Measurements from ENCODE around the gene SARM1.

The SARM1 gene

DNA sequence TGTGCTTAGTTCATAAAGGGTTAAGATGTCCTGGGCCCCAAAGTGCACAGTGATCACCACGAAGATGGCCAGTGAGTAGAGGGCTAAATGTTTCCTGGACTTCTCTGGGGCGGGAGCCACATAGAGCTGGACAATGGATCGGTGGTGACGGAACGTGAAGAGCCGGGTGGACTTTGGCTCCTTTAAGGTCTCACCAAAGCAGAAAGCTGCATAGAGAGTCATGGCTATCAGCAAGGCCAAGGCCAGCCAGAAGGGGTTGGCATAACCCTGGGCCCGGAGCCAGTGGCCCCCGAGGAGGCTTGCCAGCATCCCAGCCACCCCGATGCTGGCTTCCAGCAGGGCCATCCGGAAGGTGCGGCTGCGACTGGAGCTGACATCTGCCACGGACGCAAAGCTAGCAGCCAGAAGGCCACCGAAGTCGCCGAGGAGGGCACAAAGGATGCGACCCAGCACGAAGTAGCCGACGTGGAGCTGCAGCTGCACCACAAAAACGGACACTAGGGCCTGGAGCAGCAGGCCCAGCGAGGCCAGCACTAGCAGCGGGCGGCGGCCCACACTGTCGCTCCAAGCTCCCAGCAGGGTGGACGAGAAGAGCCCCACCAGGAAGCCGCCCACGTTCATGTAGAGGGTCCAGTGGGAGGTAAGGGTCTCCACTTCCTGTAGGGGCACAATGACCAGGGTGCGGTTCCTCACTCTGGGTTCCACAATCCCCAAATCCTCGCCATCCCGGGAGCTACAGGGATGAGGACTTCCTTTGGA, 33.5 kb downstream of the SARM1 start:
- TF ChIP-seq ZNF70 (CRISPR knock-in tag; IDR thresholded peaks at IDR 0.05) (0 out of 2 replicates have a peak, but pooled peaks have one; percentile 13), ARNTL (CRISPR knock-in tag; IDR thresholded peaks at IDR 0.05; ENCODE audit: borderline replicate concordance, low read depth) (no peak)
- TF ChIP-seq, protein P1, sequence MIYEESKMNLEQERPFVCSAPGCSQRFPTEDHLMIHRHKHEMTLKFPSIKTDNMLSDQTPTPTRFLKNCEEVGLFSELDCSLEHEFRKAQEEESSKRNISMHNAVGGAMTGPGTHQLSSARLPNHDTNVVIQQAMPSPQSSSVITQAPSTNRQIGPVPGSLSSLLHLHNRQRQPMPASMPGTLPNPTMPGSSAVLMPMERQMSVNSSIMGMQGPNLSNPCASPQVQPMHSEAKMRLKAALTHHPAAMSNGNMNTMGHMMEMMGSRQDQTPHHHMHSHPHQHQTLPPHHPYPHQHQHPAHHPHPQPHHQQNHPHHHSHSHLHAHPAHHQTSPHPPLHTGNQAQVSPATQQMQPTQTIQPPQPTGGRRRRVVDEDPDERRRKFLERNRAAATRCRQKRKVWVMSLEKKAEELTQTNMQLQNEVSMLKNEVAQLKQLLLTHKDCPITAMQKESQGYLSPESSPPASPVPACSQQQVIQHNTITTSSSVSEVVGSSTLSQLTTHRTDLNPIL (CRISPR knock-in tag; IDR thresholded peaks at IDR 0.05; ENCODE audit: low read depth): 0 out of 2 replicates have a peak, but pooled peaks have one; percentile 26
- peak; percentile 59 for ATAC-seq

DNA sequence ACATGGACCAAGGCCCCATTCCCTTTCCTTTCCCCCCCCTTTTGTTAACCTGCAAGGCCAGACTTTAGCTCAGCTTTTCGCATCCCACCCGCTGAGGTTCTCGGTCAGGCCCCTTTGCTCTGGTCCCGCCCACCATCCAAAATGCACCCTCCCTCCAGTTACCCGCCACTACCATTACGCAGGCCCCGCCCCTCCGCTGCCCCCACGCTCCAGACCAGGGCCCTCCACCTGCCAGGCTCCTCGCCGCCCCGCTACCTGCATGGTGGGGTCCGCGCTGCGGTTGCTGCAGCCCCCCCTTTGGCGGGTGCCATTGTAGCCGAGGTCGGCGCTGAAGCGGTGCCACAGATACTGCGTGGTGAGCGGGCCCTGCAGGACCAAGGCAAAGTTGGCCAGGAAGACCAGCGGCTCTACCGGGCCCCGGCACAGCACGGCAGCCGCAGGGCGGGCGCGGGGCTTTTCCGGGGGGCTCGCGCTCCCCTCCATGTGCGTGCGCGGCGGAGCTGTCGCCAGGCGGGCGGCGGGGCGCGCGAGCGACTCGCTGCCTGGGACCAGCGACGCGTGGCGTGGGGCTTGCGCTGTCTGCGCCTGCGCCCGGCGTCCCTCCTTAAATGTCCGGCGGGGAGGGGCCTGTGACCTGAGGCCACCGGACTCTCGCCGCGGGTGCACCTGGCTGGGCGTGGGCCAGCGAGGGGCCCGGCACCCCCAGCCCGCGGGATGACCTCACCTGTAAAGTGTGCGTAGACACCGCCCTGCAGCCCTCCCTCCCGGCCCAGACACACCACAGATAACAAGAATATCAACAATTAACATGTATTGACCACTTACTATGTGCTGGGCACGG, 34.4 kb downstream of the SARM1 start, which contains the start of gene SLC46A1:
TSS of gene SLC46A1 (minus strand) at position 581 of the 841 bp plus-strand sequence. CDS start at position 483, 98 bp downstream.
- peak; percentile 85 for ATAC-seq
- TF ChIP-seq GLIS3 (CRISPR knock-in tag; IDR thresholded peaks at IDR 0.05) (no peak), ESRRG (CRISPR knock-in tag; IDR thresholded peaks at IDR 0.05) (0 out of 2 replicates have a peak, but pooled peaks have one; percentile 58)

DNA sequence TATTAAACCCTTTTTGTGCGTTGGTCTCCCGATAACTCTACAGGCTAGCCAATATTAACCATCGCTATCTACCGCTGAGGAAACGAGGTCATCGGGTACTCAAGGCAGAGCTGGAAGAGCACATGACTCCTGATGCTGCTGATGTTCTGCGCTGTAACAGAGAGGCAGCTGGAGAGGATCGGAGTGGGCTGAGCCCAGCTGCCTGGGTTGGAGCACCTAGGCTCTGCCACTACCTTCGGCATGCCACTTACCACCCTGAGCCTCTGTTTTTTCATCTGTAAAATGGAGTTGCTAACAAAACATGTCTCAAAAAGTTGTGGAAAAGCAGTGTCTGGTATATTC, 35.0 kb downstream of the SARM1 start:
- no peak for TF ChIP-seq SNAI2 (CRISPR knock-in tag; IDR thresholded peaks at IDR 0.05)
- no peak for TF ChIP-seq RARB (CRISPR knock-in tag; IDR thresholded peaks at IDR 0.05)
- TF ChIP-seq ZNF70 (CRISPR knock-in tag; IDR thresholded peaks at IDR 0.05): no peak
- no peak for TF ChIP-seq GLIS3 (CRISPR knock-in tag; IDR thresholded peaks at IDR 0.05)
- TF ChIP-seq ZC3H10 (CRISPR knock-in tag; IDR thresholded peaks at IDR 0.05): no peak
- TF ChIP-seq ISL1 (CRISPR knock-in tag; IDR thresholded peaks at IDR 0.05): no peak
- no peak for TF ChIP-seq ARNTL (CRISPR knock-in tag; IDR thresholded peaks at IDR 0.05; ENCODE audit: borderline replicate concordance, low read depth)
- TF ChIP-seq ZNF565 (CRISPR knock-in tag; conservative IDR thresholded peaks at IDR 0.05; ENCODE audit: low read depth): no peak
- TF ChIP-seq, protein P2, sequence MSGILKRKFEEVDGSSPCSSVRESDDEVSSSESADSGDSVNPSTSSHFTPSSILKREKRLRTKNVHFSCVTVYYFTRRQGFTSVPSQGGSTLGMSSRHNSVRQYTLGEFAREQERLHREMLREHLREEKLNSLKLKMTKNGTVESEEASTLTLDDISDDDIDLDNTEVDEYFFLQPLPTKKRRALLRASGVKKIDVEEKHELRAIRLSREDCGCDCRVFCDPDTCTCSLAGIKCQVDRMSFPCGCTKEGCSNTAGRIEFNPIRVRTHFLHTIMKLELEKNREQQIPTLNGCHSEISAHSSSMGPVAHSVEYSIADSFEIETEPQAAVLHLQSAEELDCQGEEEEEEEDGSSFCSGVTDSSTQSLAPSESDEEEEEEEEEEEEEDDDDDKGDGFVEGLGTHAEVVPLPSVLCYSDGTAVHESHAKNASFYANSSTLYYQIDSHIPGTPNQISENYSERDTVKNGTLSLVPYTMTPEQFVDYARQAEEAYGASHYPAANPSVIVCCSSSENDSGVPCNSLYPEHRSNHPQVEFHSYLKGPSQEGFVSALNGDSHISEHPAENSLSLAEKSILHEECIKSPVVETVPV (CRISPR knock-in tag; IDR thresholded peaks at IDR 0.05): no peak
- TF ChIP-seq OSR1 (CRISPR knock-in tag; IDR thresholded peaks at IDR 0.05): no peak
- TF ChIP-seq ZFP3 (CRISPR knock-in tag; IDR thresholded peaks at IDR 0.05): no peak
- TF ChIP-seq, protein P3, sequence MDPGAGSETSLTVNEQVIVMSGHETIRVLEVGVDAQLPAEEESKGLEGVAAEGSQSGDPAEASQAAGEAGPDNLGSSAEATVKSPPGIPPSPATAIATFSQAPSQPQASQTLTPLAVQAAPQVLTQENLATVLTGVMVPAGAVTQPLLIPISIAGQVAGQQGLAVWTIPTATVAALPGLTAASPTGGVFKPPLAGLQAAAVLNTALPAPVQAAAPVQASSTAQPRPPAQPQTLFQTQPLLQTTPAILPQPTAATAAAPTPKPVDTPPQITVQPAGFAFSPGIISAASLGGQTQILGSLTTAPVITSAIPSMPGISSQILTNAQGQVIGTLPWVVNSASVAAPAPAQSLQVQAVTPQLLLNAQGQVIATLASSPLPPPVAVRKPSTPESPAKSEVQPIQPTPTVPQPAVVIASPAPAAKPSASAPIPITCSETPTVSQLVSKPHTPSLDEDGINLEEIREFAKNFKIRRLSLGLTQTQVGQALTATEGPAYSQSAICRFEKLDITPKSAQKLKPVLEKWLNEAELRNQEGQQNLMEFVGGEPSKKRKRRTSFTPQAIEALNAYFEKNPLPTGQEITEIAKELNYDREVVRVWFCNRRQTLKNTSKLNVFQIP (CRISPR knock-in tag; IDR thresholded peaks at IDR 0.05; ENCODE audit: borderline replicate concordance, low read depth): no peak
- TF ChIP-seq PPARA (CRISPR knock-in tag; IDR thresholded peaks at IDR 0.05; ENCODE audit: borderline replicate concordance): no peak
- TF ChIP-seq, protein P4, sequence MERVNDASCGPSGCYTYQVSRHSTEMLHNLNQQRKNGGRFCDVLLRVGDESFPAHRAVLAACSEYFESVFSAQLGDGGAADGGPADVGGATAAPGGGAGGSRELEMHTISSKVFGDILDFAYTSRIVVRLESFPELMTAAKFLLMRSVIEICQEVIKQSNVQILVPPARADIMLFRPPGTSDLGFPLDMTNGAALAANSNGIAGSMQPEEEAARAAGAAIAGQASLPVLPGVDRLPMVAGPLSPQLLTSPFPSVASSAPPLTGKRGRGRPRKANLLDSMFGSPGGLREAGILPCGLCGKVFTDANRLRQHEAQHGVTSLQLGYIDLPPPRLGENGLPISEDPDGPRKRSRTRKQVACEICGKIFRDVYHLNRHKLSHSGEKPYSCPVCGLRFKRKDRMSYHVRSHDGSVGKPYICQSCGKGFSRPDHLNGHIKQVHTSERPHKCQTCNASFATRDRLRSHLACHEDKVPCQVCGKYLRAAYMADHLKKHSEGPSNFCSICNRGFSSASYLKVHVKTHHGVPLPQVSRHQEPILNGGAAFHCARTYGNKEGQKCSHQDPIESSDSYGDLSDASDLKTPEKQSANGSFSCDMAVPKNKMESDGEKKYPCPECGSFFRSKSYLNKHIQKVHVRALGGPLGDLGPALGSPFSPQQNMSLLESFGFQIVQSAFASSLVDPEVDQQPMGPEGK (CRISPR knock-in tag; IDR thresholded peaks at IDR 0.05; ENCODE audit: borderline replicate concordance): no peak
- no peak for TF ChIP-seq CSDC2 (CRISPR knock-in tag; IDR thresholded peaks at IDR 0.05)
- peak; percentile 16; the same call in 2 of the 3 replicates for ATAC-seq

DNA sequence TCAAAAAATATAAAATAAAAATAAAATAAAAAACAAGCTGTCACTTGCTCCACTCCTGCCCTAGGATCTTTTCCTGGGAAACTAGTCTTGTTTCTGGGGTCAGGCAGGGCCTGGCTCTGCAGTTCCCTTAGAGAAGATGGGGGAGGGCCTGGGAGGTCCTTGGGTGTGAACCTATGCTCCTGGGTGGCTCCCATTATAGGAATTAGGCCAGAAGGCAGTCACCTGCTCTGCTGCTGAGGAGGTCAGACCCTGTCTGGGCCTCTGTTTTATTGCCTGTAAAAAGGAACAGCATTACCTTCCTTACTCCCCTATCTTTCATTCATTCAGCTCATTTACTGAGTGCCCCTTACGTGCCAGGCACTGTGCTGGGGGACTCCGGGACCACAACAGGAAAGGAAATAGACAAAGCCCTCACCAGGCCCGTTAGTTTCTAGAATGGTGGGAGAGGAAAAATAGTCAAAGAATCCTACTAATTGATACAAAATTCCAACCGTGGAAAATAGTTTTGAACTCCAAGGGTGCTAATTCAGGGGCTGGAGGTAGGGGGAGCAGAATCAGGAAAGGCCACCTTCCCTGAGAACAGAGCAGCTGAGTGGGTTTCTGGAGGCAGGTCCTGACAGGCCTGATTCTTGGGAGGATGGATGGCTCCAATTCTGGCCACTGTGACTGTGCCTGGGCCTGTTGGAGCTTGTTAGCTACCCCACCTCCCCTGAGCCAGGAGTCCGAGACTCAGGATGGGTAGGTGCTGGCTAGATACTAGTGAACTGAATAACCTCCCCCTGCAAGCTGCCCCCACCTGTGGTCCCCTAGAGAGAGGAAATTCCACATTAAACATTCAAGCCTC, 35.9 kb downstream of the SARM1 start:
- TF ChIP-seq GLIS3 (CRISPR knock-in tag; IDR thresholded peaks at IDR 0.05) (no peak), ZNF8 (CRISPR knock-in tag; IDR thresholded peaks at IDR 0.05) (no peak), CSDC2 (CRISPR knock-in tag; IDR thresholded peaks at IDR 0.05) (no peak), ISL1 (CRISPR knock-in tag; IDR thresholded peaks at IDR 0.05) (no peak), ZNF70 (CRISPR knock-in tag; IDR thresholded peaks at IDR 0.05) (no peak)
- TF ChIP-seq, protein P3 (CRISPR knock-in tag; IDR thresholded peaks at IDR 0.05; ENCODE audit: borderline replicate concordance, low read depth): no peak
- ATAC-seq: no peak

Measured in SK-N-SH treated with all-trans-retinoic acid at 6 μM for 48 hours (cell line).